NT2/D1 (cell line): ENCODE data around the gene DMD.

Source experiments
- SUZ12 ChIP-seq: IDR thresholded peaks from 2 replicates; pipeline ENCODE4 v1.6.1; 2011; ENCODE audit not compliant: insufficient read length, insufficient read depth; ENCODE audit errors: extremely low read depth
- YY1 ChIP-seq: IDR thresholded peaks from 2 replicates; pipeline ENCODE4 v1.6.1; 2011; ENCODE audit not compliant: insufficient read length, insufficient read depth
- ZNF274 ChIP-seq: IDR thresholded peaks from 2 replicates; pipeline ENCODE4 v1.6.1; 2011; ENCODE audit warnings: mild to moderate bottlenecking, low read depth, low read length

DNA sequence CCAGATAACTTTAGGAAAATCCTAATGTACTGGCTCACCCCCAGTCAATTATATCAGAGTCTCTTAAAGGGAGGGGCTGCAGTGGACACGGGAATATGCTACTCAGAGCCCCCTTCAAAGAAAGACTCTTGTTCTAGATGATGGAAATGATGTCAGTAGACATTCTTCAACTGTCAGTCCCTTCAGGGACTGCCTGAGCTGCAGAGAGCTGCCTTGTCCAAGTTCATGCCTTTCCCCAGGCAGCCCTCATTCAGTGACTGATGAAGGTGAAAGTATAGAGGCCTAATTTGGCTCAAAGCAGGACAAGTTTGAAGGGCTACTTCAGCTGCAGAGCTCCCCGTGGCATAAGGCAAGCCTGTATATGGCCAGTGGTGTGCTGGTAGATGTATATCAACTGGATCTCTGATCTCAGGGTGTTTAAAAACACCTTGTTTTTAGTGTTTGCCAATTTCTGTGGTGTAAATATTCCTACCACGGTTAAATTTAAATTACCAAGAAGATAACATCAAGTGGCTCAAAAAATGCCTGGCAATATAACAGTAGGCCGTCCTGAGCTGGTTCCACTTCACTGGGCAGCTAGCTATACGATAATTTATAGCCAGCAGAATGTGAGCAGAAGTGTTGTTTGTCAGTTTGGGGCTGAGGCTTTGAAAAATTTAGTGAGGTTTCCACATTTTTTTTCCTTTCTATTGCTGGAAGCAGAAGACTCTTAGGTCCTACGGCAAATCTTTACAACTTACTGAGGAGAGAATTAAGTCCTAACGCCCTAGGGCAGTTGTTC, 1390.7 kb downstream of the DMD start:
- TF ChIP-seq YY1 (no peak), SUZ12 (no peak), ZNF274 (no peak)
